Measurements from ENCODE around the gene CABP1.
A peak's percentile ranks its signal among the peaks of the same experiment; 100 is the strongest.
"Not testable (repeated sequence)": the region's sequence is repeated elsewhere in the genome, so short reads cannot be mapped to it uniquely, and the experiment has no call there.

CABP1 gene

DNA sequence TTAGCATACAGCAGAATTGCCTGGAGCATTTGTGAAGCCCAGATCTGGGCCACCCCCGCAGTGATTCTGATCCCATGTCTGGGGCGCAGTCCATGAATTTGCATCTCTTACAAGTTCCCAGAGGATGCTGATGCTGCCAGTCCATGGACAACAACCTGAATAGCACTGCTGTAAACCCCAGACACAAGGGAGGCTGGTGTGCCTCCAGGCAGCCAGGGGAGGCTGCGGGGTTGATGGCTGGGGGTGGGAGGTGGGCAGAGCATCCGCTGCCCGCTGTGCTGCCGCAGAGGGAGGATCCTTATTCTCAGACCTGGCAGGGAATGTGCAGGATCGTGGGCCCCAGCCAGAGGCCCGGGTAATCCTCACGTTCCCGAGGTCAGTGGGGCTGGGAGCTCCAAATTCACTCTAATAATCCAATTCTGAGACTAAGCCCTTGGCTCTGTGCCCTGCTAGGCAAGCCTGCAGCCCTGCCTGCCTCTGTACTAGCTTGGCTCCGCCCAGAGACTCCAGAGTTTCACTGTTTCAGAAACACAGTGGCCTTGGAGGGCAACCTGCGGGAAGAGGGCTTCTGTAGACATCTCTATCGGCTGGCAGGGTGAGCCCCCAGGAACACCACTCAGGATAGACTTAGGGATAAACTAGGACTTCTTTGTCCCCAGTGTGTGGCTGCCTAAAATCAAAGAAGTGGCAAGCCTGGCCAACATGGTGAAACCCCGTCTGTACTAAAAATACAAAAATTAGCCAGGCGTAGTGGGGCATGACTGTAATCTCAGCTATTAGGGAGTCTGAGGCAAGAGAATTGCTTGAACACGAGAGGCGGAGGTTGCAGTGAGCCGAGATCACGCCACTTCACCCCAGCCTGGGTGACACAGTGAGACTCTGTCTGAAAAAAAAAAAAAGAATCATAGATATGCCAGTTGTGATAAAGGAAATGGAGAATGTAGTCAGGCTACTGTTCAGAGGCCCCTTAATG, 28.7 kb downstream of the CABP1 start:
- DNase-seq, result no peak

DNA sequence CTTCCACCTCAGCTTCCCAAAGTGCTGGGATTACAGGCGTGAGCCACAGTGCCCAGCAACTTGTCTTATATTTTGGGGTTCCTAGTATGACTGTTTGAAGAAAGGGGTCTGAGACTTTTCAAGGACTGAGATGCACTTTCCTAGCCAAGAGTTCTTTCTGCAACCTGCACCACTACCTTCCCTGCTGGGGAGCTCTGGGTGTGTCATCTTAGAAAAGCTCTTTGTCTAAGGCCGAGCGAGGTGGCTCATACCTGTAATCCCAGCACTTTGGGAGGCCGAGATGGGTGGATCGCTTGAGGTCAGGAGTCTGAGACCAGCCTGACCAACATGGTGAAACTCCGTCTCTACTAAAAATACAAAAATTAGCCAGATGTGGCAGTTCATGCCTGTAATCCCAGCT, 29.8 kb downstream of the CABP1 start:
- not testable (repeated sequence) for DNase-seq

DNA sequence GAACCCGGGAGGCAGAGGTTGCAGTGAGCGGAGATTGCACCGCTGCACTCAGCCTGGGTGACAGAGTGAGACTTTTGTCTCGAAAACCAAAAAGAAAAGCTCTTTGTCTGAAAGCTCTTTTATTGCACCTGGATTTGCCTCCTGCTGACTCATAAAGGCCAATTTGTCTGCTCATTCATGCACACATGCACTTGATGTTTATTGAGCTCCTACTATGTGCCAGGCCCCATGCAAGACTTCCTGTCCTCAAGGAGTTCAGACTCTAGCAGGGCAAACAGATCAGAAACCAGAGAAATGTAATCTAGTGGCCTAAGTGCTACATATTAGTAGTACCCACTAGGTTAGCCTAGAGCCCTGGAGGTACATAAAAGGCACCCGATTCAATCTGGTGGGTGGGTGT, 30.2 kb downstream of the CABP1 start:
- DNase-seq, result no peak

DNA sequence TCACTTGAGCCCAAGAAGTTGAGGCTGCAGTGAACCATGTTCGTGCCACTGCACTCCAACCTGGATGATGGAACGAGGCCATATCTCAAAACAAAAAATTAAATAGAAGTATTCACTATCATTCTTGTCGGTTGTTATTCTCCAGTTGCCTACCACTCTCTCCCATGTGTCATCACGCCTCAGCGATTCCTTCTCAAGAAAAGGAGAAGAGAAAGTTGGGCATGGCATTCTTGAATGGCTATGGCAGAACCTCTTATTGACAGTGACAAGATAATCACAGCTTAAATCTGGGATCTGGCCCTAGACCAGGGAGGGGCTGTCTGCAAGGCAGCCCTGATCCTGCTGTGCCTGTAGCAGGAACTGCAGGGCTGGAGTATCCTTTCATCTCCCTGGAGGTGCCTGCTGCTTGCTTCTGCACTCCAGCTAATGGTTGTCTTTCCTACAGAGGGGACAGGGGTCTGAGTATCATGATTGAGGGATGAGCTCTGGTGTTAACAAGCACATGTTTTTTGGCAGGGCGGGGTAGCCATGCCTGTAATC, 33.7 kb downstream of the CABP1 start:
- DNase-seq, result no peak

DNA sequence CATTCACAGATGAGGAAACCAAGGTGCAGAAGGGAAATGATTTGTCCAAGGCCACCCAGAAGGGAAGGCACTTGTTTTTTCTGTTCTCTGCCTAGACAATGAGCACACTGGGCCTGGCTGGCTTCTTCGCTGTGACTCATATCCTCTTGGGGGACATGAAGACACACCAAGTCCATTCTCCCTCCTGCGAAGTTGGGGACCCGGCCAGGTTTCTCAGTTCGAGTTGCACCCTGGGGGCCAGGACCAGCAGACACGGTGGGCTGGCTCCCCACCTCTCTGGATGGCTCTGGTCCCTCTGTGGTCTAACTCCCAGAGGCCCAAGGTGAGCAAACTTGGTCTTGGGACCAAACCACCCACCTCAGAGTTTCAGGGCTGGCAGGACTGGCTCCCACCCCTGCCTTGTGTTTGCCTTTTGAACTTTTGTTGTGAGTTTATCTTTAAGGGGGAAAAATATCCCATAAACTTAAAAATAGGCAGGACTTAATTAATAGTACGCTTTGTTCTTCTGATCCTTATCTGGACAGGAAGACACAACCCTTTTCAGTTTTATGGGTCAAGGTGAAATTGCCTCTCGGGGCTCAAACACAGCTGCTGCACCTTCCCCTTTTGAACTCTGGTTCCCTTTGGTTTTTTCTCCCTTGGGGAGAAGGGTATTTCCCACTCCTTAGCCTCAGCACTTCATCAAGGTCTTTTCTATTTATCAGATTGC, 37.5 kb downstream of the CABP1 start:
- peak in 1 of 2 experiments; percentile 42 for DNase-seq

DNA sequence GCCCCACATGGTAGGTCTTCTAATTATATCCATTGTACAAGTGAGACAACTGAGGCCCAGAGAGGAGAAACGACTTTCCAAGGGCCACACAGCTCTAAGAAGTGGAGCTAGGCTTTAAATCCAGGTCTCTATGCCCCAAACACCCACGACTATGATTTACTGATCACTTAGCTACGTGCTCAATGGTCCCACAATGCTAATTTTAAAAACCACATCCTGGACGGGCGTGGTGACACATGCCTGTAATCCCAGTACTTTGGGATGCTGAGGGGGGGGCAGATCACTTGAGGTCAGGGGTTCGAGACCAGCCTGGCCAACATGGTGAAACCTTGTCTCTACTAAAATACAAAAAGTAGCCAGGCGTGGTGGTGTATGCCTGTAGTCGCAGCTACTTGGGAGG, 38.1 kb downstream of the CABP1 start:
- DNase-seq, result no peak

DNA sequence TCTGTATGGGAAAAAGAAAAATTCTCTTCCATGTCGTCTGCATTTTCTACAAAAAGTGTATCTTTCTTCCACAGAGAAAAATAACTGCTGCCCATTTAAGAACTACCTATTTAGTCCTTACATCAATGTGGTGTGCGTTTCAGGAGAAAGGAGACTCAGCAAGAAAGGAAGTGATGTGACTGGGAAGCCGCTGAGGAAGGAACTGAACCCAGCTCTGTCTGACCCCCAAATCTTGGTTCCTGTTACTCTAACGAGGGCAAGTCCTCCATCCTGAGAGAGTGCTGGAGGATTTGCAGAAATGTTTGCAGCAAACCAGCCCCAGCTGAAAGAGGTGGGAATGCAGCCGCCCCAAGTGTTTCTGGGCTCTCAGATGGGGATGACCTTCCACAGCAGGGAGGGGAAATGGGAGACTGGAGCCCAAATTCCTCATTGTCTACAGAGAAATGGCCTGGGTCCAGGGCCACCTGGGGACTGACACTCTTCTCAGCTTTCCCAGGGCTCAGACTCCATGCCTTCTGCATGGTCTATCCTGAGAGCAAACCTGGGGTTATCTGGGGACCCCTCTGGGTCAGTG, 39.8 kb downstream of the CABP1 start:
- DNase-seq, result no peak

DNA sequence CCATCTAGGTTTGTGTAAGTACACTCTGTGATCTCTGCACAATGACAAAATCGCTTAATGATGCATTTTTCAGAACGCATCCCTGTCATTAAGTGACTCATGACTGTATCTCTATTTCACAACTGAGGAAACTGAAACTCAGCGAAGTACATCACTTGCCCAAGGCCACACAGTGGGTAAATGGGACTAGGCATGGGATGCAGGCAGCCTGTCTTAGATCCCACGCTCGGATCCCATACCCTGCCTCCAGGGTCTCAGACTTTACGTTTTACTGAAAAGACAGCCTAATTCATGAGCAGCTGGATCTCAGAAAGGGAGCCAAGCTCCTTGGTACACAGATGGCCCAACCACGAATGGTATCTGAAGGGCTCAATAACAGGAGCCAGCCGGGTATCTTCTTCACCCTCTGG, 44.1 kb downstream of the CABP1 start:
- DNase-seq, result no peak

DNA sequence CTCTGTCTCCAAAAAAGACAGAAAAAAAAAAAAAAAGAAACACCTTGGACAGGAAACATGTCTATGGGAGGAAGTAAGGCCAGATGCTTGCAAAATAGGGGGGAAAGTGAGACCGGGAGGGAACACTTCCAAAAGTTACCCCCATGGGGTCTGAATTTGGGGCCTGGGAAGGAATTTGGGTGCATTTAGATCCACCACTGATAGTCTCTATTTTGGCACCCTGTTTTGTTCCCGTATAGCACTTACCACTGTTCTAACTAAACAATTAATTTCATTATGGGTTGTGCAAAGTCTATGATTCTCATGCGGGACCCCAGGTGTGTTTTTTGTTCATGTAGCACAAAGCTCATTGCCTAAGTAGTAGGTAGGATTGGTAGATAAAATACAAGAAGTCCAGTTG, 45.1 kb downstream of the CABP1 start:
- no peak for DNase-seq

DNA sequence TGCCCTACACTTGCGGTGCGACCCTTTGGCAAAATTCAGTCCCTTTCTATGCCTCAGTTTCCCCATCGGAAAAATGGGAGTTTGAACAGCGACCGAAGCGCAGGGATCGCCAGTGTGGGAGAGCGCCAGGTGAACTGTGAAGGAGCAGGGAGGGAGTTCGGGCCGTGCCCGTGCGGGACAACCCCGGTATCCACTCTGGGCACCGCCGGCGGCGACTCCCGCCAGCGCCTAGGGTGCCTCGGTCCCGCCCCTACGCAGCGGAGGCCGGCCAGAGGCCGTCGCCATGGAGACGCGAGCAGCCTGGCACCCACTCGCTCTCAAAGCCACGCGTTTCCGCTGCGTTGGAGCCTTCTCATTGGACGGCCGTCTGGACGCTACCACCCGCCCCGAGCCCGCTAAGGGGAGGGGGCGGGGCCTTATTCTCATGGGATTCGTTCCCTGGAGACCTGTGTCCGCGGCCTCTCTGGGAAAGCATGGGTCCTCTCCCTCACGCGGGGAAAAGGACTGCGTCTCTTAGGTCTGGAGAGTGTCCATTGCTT, 45.8 kb downstream of the CABP1 start:
- peak; percentile 95 for DNase-seq

DNA sequence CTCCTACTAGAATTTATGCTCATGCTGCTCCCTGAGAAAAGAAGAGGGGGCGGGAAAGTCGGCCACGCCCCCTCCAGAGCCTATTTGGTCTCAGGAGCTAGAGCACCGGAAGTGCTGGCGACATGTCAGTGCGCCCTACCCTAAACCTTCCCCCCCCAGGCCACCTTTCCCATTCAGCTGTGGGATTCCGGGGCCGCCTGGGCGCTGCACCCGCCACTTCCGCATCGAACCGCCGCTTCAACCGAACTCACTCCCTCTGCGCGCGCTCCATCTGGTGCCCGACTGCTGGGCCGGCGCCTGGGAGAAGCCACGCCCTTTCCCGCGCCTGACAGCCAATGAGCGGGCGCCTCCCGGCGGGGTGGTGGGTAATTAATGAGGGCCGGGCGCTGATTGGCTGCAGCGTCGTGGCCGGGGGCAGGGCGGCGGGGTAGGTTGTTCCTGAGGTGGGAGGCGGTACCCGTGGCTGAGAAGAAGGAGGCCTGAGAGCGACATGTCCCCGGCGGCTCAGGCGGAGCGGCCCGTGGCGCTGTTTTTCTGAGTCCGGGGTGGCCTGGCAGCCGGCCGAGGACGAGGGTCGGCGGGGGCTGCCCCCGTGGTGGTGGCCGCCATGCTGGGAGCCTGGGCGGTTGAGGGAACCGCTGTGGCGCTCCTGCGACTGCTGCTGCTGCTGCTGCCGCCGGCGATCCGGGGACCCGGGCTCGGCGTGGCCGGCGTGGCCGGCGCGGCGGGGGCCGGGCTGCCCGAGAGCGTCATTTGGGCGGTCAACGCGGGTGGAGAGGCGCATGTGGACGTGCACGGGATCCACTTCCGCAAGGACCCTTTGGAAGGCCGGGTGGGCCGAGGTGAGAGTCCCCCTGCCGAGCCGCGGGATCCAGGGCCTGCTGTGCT, 46.5 kb downstream of the CABP1 start, which contains the start of gene MLEC:
Gene MLEC (plus strand): TSS at position 460 of the 888 bp plus-strand sequence. CDS start 148 bp downstream, at position 608.
- peak; percentile 89 to 97 for DNase-seq

DNA sequence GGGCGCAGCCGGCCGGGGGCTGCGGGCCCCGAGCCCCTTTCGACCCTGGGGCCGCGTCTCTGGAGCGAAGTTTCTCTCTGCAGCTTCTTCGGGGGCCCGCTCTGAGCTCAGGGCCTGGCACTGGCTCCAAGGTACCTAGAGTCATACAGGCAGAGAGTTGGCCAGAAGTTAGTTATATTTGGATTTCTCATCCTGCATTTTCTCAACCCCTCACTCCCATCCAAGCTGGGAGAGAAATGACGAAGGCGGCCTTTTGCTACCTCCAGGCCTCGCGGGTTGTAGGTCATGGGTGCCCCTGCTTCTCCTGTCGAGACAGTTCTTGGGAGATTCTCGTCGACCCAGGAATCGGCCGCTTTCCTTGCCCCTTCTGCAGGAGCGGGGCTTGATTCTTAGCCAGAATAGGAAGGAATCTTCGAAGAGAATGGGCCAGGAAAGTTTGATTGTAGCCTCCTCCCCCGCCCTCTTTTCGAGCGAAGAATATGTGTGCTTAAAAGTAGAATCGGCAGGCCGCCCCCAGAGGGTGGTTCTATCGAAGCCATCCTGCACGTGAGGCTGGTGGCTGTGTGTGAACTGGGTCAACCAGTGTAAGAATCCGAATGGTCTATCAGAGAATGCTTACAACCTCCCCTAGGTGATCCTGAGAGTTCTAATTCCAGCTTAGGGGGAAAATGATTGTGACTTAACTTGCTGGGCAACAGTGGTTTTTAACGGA, 47.3 kb downstream of the CABP1 start:
- DNase-seq, result peak in 1 of 2 experiments; percentile 17

DNA sequence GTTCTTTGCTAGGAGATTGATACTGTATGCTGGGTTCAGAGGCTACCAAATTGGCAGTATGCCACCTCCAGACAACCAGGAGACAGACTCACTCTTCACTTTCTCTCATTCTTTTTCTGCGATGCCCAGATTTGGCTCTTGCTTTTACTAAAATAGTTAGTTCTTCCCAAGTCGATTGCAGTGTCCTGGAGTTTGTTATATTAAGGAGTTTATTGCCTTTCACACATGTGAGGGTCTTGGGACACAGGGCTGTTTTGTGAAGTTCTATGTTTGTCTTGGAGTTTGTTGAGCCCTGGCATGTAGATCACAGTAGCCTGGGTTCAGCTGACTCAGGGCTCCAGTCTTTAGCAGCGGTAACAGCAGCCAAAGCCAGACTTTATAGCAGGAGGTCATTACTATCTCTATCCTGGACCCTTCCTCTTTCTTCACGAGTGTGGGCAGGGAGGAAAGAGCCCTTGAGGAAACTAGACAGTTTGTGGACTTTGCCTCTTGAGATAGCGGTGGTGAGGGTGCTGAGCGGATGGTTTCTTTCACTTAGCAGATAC, 48.2 kb downstream of the CABP1 start:
- no peak for DNase-seq

DNA sequence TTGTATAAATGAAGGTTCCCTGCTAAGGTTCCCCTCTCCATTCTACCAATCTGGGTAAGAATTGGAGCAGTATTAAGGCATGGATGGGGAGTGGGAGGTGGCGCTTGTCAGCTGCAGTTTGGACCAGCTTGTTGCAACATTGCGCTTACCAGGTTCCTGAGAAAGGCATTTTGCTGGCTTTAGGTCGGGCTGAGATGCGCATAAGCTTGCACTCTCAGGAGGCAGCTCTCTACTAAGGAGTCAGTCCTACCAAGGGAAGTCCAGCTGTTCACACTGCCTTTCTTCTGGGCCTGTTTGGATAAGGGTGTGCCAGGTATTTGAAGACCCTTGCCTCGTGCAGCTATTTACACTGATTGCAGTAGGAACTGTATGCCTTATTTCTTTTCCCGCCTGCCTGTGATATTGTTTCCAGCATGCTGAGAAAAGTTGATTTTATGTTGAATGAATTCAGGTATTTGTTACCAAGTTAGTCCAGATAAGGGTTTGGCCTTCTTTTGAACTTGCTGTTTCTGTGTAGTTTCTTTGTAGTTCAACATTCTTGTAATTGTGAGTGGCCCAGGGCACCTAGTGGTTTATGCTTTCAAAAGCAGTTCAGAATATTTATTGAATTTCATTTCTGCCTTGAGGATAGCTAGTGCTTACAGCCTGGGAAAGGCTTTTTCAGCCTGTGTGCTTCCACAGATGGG, 49.1 kb downstream of the CABP1 start:
- DNase-seq, result no peak

DNA sequence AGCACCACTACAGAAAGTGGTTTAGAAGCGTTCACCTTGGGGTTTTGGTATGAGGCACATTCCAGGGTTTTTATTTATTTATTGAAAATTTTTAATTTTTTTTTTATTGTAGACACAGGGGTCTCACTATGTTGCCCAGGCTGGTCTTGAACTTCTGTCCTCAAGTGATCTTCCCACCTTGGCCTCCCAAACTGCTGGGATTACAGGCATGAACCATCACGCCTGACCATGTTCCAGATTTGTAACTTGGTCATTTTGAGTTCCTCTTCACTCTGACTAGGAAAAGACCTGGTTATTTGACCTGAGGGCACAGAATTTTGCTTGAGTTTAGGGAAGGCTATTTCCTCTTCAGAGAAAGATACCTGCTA, 49.6 kb downstream of the CABP1 start:
- no peak for DNase-seq

DNA sequence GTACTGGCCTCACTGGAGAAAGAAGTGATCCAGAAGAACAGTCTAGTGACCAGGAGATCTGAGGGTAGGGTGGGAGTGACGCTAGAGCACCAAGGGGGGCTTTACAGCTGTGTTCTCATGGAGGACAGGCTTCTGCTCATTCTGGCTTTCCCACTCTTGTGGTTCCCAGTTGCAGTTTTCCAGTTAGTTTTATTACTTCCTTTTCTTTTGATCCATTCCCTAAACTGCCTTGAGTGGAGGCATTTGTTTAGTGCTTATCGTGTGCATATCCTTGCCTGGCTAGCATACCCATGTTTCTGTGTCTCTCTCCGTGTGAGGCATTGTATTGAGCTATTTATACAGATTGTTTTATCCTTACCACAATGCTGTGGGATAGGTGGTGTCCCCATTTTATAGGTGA, 50.6 kb downstream of the CABP1 start:
- DNase-seq, result no peak

DNA sequence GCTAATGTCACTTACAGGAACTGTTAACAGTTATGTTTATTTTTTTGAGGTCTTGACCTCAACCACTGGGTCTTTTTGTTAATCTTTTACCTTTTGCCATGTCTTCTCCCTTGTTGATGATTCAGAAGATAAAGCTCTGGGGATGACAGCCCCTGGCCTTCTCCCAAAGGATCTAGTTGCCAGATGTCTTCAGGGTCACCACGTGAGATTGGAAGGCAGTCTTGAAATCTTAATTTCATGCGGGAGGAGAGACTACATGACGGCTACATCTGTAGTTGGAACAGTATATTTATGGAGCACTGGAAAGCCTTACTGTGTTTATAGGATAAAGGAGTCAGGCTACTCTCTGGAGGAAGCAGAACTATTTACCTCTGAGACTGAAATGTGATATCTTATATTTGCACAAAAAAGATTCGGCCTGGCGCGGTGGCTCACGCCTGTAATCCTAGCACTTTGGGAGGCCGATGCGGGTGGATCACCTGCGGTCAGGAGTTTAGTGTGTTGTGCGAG, 52.2 kb downstream of the CABP1 start:
- no peak for DNase-seq

DNA sequence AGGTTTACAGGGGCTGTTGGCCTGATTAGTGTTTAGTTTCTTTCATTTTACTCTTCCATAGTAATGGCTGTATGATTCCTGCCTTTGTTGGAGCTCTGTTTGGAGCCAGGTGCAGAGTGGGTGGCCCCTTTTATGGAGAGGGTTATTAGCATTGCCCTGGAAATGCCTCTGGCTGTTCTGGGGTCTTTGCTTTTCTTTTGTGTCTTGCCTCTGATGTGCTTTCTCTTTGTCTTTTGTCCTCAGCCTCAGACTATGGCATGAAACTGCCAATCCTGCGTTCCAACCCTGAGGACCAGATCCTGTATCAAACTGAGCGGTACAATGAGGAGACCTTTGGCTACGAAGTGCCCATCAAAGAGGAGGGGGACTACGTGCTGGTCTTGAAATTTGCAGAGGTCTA, 53.4 kb downstream of the CABP1 start:
- DNase-seq, result no peak

DNA sequence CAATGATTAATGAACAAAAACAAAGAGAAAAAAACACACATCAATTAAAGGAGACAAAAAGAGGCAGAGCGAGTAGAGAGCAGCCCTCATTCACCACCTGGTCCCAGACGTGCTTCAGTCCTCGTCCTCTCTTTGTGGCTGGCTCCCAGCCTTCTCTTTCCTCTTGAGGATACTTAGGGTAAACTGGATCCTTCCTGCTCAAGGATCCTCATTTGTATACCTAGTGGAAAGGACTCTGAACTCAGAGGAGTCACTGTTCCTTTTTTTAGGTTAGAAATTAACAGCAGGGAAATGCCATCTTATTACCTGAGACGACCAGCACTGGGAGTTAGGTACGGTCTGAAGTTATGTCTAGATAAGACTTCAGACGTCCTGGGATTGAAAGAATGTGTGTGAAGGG, 56.2 kb downstream of the CABP1 start:
- DNase-seq, result no peak

DNA sequence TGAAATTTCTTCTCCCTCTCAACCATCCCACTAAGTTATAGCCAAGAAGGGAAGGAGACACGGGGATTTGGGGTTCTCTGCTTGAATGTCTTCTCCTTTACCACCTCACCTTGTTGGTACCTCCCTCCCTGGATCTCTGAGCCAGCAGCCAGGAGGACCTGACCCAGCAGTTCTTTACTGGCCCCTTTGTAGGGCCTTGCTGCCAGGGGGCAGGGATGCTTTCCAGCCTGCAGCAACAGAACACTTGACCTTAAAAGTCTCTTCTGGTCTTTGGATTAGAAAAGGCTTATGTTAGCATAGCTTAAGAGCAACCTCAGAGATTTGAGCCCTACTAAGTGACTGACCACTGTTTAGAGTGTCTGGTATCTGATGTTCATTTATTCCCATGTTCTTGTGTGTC, 56.9 kb downstream of the CABP1 start:
- no peak for DNase-seq

Data from SW 1271 (cell line).